Ishikawa (cell line): ENCODE measurements around the gene MEGF6.

Experiments
- CEBPB ChIP-seq: IDR thresholded peaks from 2 replicates; pipeline ENCODE4 v1.6.1; 2012
- EP300 ChIP-seq: IDR thresholded peaks from 2 replicates; pipeline ENCODE4 v1.6.1; 2012; ENCODE audit warnings: borderline replicate concordance
- RAD21 ChIP-seq: IDR thresholded peaks from 2 replicates; pipeline ENCODE4 v1.6.1; 2012; ENCODE audit warnings: low read depth
- TAF1 ChIP-seq: IDR thresholded peaks from 2 replicates; pipeline ENCODE4 v1.6.1; 2012; ENCODE audit warnings: low read depth, mild to moderate bottlenecking
- TCF12 ChIP-seq: IDR thresholded peaks from 2 replicates; pipeline ENCODE4 v1.6.1; 2012; ENCODE audit warnings: low read depth
- TEAD4 ChIP-seq: IDR thresholded peaks from 2 replicates; pipeline ENCODE4 v1.6.1; 2012
- TF ChIP-seq, protein P1 (sequence below): IDR thresholded peaks from 2 replicates; pipeline ENCODE4 v1.6.1; 2012; ENCODE audit warnings: low read depth, mild to moderate bottlenecking
- TF ChIP-seq, protein P2 (sequence below): IDR thresholded peaks from 2 replicates; pipeline ENCODE4 v1.6.1; 2012

DNA sequence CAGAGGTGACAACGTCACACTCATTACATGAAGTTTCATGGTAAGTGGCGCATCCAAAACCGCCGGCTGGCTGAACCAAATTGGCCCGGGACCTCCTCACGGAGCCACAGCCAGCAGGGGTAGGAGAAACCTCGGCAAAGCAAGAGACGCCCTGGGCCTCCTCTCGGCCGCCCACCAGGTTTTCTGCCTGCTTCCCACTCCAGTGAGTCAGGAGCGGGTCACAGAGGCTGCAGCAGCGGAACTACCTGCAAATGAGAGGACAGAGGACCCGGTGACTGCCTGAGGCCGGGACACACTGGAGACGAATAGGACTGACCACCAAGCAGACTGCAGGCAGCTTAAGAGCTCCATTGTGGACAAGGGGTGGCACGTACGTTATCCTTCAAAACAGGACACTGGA lies 55.0 kb downstream of the MEGF6 start:
- TF ChIP-seq RAD21, result no peak
- TF ChIP-seq EP300, result no peak
- TF ChIP-seq, protein P1, sequence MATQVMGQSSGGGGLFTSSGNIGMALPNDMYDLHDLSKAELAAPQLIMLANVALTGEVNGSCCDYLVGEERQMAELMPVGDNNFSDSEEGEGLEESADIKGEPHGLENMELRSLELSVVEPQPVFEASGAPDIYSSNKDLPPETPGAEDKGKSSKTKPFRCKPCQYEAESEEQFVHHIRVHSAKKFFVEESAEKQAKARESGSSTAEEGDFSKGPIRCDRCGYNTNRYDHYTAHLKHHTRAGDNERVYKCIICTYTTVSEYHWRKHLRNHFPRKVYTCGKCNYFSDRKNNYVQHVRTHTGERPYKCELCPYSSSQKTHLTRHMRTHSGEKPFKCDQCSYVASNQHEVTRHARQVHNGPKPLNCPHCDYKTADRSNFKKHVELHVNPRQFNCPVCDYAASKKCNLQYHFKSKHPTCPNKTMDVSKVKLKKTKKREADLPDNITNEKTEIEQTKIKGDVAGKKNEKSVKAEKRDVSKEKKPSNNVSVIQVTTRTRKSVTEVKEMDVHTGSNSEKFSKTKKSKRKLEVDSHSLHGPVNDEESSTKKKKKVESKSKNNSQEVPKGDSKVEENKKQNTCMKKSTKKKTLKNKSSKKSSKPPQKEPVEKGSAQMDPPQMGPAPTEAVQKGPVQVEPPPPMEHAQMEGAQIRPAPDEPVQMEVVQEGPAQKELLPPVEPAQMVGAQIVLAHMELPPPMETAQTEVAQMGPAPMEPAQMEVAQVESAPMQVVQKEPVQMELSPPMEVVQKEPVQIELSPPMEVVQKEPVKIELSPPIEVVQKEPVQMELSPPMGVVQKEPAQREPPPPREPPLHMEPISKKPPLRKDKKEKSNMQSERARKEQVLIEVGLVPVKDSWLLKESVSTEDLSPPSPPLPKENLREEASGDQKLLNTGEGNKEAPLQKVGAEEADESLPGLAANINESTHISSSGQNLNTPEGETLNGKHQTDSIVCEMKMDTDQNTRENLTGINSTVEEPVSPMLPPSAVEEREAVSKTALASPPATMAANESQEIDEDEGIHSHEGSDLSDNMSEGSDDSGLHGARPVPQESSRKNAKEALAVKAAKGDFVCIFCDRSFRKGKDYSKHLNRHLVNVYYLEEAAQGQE, result no peak
- no peak for TF ChIP-seq TEAD4
- TF ChIP-seq TCF12, result no peak
- no peak for TF ChIP-seq CEBPB
- TF ChIP-seq TAF1, result no peak
- TF ChIP-seq, protein P2, sequence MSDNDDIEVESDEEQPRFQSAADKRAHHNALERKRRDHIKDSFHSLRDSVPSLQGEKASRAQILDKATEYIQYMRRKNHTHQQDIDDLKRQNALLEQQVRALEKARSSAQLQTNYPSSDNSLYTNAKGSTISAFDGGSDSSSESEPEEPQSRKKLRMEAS, result no peak
